Measurements from ENCODE around the gene CD7.

The CD7 gene

DNA sequence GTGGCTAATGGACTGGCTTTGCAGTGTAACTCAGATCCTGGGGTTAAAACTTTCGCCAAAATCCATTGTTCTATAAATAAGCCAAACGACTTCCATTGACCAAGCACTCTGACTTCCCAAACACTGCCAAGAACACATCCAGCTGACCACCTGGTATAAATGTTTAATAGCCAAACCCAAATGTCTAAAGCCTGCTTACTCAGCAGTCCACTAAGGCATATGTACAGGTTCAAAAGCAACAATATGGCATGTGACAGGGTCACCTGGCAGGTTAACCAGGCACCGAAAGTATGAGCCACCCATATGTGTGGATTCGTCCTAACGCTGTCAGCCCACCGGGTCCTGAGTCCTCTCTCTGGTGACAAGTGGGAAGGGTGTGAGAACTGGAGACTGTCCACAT, 46.0 kb downstream of the CD7 start:
- H3K4me3 ChIP-seq (ENCODE audit: low read length): peak overlapping the region; percentile 87

GRCh38 chr17:82270651-82271050, 46.8 kb downstream of the CD7 start:
- DNase-seq (ENCODE audit: low read depth): no peak
- TF ChIP-seq, protein P1, sequence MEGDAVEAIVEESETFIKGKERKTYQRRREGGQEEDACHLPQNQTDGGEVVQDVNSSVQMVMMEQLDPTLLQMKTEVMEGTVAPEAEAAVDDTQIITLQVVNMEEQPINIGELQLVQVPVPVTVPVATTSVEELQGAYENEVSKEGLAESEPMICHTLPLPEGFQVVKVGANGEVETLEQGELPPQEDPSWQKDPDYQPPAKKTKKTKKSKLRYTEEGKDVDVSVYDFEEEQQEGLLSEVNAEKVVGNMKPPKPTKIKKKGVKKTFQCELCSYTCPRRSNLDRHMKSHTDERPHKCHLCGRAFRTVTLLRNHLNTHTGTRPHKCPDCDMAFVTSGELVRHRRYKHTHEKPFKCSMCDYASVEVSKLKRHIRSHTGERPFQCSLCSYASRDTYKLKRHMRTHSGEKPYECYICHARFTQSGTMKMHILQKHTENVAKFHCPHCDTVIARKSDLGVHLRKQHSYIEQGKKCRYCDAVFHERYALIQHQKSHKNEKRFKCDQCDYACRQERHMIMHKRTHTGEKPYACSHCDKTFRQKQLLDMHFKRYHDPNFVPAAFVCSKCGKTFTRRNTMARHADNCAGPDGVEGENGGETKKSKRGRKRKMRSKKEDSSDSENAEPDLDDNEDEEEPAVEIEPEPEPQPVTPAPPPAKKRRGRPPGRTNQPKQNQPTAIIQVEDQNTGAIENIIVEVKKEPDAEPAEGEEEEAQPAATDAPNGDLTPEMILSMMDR (conservative IDR thresholded peaks at IDR 0.05; ENCODE audit: low read depth, low read length): no peak
- H3K4me3 ChIP-seq (ENCODE audit: low read length): no peak overlapping the region

More for the DNA sequence above, 46.0 kb downstream of the CD7 start:
- no peak for DNase-seq (ENCODE audit: low read depth)
- TF ChIP-seq, protein P1 (conservative IDR thresholded peaks at IDR 0.05; ENCODE audit: low read depth, low read length): no peak

- TF ChIP-seq, protein P1 (conservative IDR thresholded peaks at IDR 0.05; ENCODE audit: low read depth, low read length): no peak
- DNase-seq (ENCODE audit: low read depth): no peak
- no peak overlapping the region for H3K4me3 ChIP-seq (ENCODE audit: low read length)
These were observed 47.4 kb downstream of the CD7 start for GRCh38 chr17:82269882-82270500.

GRCh38 chr17:82269138-82269881, 48.1 kb downstream of the CD7 start:
- TF ChIP-seq, protein P1 (conservative IDR thresholded peaks at IDR 0.05; ENCODE audit: low read depth, low read length): no peak
- no peak for DNase-seq (ENCODE audit: low read depth)
- no peak overlapping the region for H3K4me3 ChIP-seq (ENCODE audit: low read length)

- TF ChIP-seq, protein P1 (conservative IDR thresholded peaks at IDR 0.05; ENCODE audit: low read depth, low read length): no peak
- H3K4me3 ChIP-seq (ENCODE audit: low read length): peak overlapping the region; percentile 11
- DNase-seq (ENCODE audit: low read depth): peak; percentile 72
These were observed 49.6 kb downstream of the CD7 start for GRCh38 chr17:82267575-82268379.

DNA sequence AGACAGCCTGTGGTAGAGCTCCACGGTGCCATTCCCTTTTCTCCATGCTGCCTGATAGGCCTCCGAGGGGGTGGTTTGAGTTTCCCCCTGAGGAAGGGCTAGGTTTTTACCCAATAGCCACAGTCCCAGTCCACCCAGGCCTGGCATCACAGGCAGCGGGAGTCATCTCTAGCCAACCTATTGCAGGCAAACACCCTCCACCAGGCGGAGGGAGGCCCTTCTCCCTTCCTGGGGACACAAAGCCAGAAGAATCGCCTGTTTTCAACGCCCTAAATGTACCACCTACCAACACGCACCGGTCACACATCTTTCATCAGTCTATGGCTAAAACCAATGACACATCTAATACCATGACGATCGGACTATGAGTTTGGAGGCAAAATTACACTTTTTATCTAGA, 51.3 kb downstream of the CD7 start:
- TF ChIP-seq, protein P1 (conservative IDR thresholded peaks at IDR 0.05; ENCODE audit: low read depth, low read length): no peak
- DNase-seq (ENCODE audit: low read depth): no peak
- no peak overlapping the region for H3K4me3 ChIP-seq (ENCODE audit: low read length)

Measured in retinal pigment epithelial cell (primary cell).